Heart right ventricle (tissue), 16 donors: Measurements from ENCODE around the gene SCN2A. TPM values are rescaled to one million over a fixed set of nuclear protein-coding genes. Genes with fewer than 3 reads are reported as not detected.

ENCODE experiments used
- ATAC-seq, 8 donors: fragments of 200-7000 bp; cut with Tn5 transposase; one replicate each; pipeline ENCODE4 v1.9.1; 2020; ENCODE audit warnings: mild to moderate bottlenecking in 8 of 8, moderate library complexity in 8 of 8, moderate number of reproducible peaks in 1 of 8
- DNase-seq, 2 donors: peaks; one replicate each; pipeline ENCODE4 v3.0.0-alpha.2; 2020
- H3K27ac ChIP-seq, 10 donors: fragments of 200-600 bp; sonication (generic) in 2 of 10; one replicate each; pipeline versions ENCODE4 v1.5.0 to v1.8.0; 2020 to 2022; ENCODE audit warnings: mild to moderate bottlenecking in 3 of 10
- H3K27me3 ChIP-seq, 7 donors: fragments of 200-600 bp; one replicate each; pipeline ENCODE4 v1.8.0; 2021 to 2022; ENCODE audit warnings: mild to moderate bottlenecking in 2 of 7
- H3K36me3 ChIP-seq, 9 donors: fragments of 200-600 bp; sonication (generic) in 1 of 9; one replicate each; pipeline versions ENCODE4 v1.5.0 to v1.8.0; 2020 to 2022; ENCODE audit warnings: mild to moderate bottlenecking in 2 of 9
- H3K4me1 ChIP-seq, 9 donors: fragments of 200-600 bp; sonication (generic) in 1 of 9; one replicate each; pipeline versions ENCODE4 v1.5.0 to v1.8.0; 2020 to 2022; ENCODE audit warnings: mild to moderate bottlenecking in 4 of 9
- H3K4me3 ChIP-seq, 10 donors: fragments of 200-600 bp; sonication (generic) in 2 of 10; one replicate each; pipeline versions ENCODE4 v1.5.0 to v1.8.0; 2020 to 2022; ENCODE audit warnings: mild to moderate bottlenecking in 7 of 10, moderate library complexity in 2 of 10
- H3K9me3 ChIP-seq, 11 donors: fragments of 200-600 bp in 10 of 11; sonication (generic) in 2 of 11; one replicate each; pipeline versions ENCODE4 v1.5.0 to v1.8.0; 2013 to 2022; ENCODE audit warnings: mild to moderate bottlenecking in 2 of 11, control low read depth in 1 of 11, moderate library complexity in 1 of 11
- CTCF ChIP-seq, 9 donors: fragments of 200-600 bp; sonication (generic) in 2 of 9; IDR thresholded peaks; one replicate each; pipeline versions ENCODE4 v1.5.0 to v1.8.0; 2021 to 2022; ENCODE audit warnings: antibody characterized with exemption in 9 of 9, mild to moderate bottlenecking in 5 of 9, moderate library complexity in 1 of 9
- WGBS, 2 donors: extraction: QIAGEN DNeasy Blood & Tissue Kit; methylation state at CpG; one replicate each; pipeline ENCODE4 v1.1.7; 2013; ENCODE audit warnings: inconsistent platforms in 1 of 2; 5-methylcytosine and 5-hydroxymethylcytosine counted together
- intact Hi-C, 10 donors: fragments of 100-400 bp; cut with DNase I; formaldehyde crosslinking; loops; one replicate each; pipeline versions ENCODE4 v1.11.1 to v1.14.2; 2022
- polyA plus RNA-seq, 2 donors: library from polyadenylated mRNA; stranded (reverse); fragments of 200-250 nt; gene quantifications; one replicate each; pipeline ENCODE4 v1.2.3, GENCODE V29; 2013
- total RNA-seq, 10 donors: library from RNA; stranded (reverse); fragmentation: NEBNext Ultra II Directional in 3 of 10; extraction: Animal tissue kit (Norgen Biotek cat#: 25700) in 3 of 10; gene quantifications; one replicate each; pipeline versions ENCODE4 v1.2.1 to v1.2.4, GENCODE V29; 2021 to 2023
- donor health status: Arrhythmogenic right ventricular cardiomyopathy.
- donor health status: ischemic (EF 13 %, LVEDD 7.1; RV severe dilation, severe dysfunction).
- donor health status: healthy with polysubstance abuse.
- donor health status: DM: no; HTN: yes; CAD: no.
- donor health status: DM: no; HTN: no; CAD: no.
- donor health status: ischemic (EF 25% LVEDD 6.9; RV normal size, moderate dysfunction).
- donor health status: ischemic (EF 25% LVEDD 5.7; RV mildly dilated, moderate dysfunction).
- donor health status: healthy.
- donor health status: DM: yes; HTN: yes; CAD: no.
- donor health status: Ischemic cardiomyopathy.
- donor health status: ischemic (EF 35%, LVEDD 5.7; RV mildly dilated, moderate dysfunction).
- donor health status: nonischemic (EF 11% LVEDD 7.7; RV severe dilation, severe dysfunction).
- donor health status: DM: yes; HTN: yes; CAD: no.
- donor health status: PGD.
- donor health status: ischemic (EF 29% LVEDD 5.4; RV normal size, mild dysfunction).
- donor health status: nonischemic (EF 23%, LVEDD 6.1; RV moderate dilation, normal function).

Gene SCN2A
- total and polyA plus RNA-seq, 12 donors: 0.01 to 0.26 (median 0.07) TPM; not detected in 2

GRCh38 chr2:165435611-165436010, 196.4 kb downstream of the SCN2A start:
- no peak for ATAC-seq
- intact Hi-C loops: no loop called here
- peaks cover 0 to 7% (median 0%) of the 10 kb centered on the region in 9 donors for H3K4me1 ChIP-seq

GRCh38 chr2:165436559-165436958, 197.3 kb downstream of the SCN2A start:
- Histone ChIP-seq H3K4me3 (no peak overlapping the region), H3K36me3 (no peaks in the 10 kb centered on the region), H3K27ac (no peak overlapping the region), H3K27me3 (no peaks in the 10 kb centered on the region), H3K4me1 (peaks cover 0 to 12% (median 0%) of the 10 kb centered on the region in 9 donors), H3K9me3 (no peaks in the 10 kb centered on the region)
- intact Hi-C loops: no loop called here
- 78 to 95% methylated on average over 3 of the region's 3 CpGs for WGBS, 2 donors
- DNase-seq (no peak), ATAC-seq (no peak)
- no peak for TF ChIP-seq CTCF (IDR thresholded peaks at IDR 0.05)

More at GRCh38 chr2:165435611-165436010, 196.4 kb downstream of the SCN2A start:
- Histone ChIP-seq H3K27me3 (no peaks in the 10 kb centered on the region), H3K36me3 (no peaks in the 10 kb centered on the region), H3K4me3 (no peak overlapping the region), H3K27ac (no peak overlapping the region), H3K9me3 (no peaks in the 10 kb centered on the region)
- no peak for DNase-seq
- WGBS, 2 donors: 80 to 89% methylated on average over 1 of the region's 1 CpG
- no peak for TF ChIP-seq CTCF (IDR thresholded peaks at IDR 0.05)

DNA sequence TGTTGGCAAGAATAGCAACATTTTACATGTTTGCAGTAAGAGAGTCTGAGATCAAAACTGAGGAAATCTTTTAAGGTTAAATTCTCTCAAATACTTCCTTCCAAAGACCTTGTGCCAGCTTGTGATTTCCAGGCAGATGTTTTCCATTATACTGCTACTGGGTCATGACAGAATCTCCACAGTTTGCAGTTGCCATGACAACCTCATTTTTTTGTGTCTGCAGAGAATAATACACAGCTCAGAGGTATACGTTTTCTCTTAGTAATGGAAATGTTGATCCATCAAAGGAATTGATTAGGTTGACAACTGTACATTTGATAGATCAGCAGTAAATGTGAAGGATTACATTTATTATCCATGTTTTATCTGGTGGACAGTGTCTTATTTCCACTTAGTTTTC, 201.2 kb downstream of the SCN2A start:
- intact Hi-C loops: no loop called here
- ATAC-seq (no peak), DNase-seq (no peak)
- TF ChIP-seq CTCF (IDR thresholded peaks at IDR 0.05): no peak
- Histone ChIP-seq H3K4me3 (no peak overlapping the region), H3K27ac (no peak overlapping the region), H3K9me3 (no peaks in the 10 kb centered on the region), H3K36me3 (no peaks in the 10 kb centered on the region), H3K4me1 (peaks cover 0 to 12% (median 0%) of the 10 kb centered on the region in 9 donors), H3K27me3 (no peaks in the 10 kb centered on the region)
- 22 to 30% methylated on average over 1 of the region's 1 CpG for WGBS, 2 donors

Other genes starting within 250 kb of the SCN2A start
- 1 to 10 TPM in 3 of 10 donors, under 1 TPM in 7; 0.53 to 2.6 (median 0.82) TPM for gene SCN3A, start 35.4 kb upstream of the SCN2A start, total RNA-seq
- 1 to 10 TPM in 1 of 2 donors, under 1 TPM in 1; 0.35 to 2.5 TPM for gene SCN3A, start 35.4 kb upstream of the SCN2A start, polyA plus RNA-seq
- gene CSRNP3, start 230.3 kb downstream of the SCN2A start, total RNA-seq: 1 to 10 TPM; 1.3 to 9.4 (median 5.0) TPM
- under 1 TPM; 0.77 to 0.88 TPM for gene CSRNP3, start 230.3 kb downstream of the SCN2A start, polyA plus RNA-seq